GM18520 (cell line): ENCODE results near the gene POMC.
"Not testable (repeated sequence)": the region's sequence is repeated elsewhere in the genome, so short reads cannot be mapped to it uniquely, and the experiment has no call there.

Source experiments
- ATAC-seq: cut with Tn5 transposase; IDR thresholded peaks from one replicate; pipeline ENCODE4 v1.9.1; 2021; ENCODE audit not compliant: unreplicated experiment

POMC gene

DNA sequence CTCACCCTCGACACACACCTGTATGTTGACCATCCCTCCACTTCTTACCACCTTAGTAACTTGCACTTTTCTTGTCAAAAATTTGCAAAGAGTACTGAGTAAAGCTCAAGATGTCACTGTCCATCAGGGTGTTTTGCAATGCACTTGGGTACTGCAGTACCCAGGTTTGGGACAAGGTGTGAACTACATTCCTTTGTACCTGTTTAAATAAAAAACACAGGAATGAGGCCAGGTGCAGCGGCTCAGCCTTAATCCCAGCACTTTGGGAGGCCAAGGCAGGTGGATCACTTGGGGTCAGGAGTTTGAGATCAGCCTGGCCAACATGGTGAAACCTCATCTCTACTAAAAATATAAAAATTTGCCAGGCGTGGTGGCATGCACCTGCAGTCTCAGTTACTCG lies 27.8 kb downstream of the POMC start:
- ATAC-seq = not testable (repeated sequence)

DNA sequence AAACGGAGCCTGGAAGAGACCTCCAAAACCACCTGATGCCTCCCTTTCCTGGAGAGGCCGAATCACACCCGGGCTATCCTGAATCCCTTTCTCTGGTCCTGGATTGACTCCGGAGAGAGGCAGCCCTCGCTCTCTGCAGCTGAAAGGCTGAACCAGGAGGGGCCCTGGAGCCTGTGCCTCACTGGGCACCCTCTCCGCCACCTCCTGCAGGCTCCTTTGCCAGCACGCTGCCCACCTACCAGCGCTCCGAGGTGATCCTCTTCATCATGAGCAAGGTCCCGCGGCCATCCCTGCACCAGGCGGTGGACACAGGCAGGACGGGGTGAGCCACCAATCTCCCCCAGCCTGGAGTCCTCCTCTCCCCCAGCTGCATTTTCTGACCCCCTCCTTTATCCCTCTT lies 35.7 kb downstream of the POMC start:
- ATAC-seq = no peak

DNA sequence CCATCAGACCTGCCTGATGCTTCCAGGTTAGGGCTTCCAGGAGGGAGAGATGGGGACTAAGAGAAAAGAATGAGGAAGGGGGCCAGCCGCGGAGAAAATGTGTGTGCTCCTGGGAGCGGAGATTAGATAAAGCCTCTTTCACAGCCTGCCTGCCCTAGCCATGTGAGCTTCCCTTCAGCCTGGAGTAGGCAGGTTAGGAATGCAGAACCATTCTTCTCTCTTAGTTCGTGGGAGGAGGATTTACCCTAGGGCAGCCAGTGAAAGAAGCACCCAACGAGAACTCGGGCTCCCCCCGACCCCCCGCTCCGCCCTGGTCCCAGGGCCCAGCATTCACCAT lies 36.1 kb downstream of the POMC start:
- ATAC-seq = no peak

DNA sequence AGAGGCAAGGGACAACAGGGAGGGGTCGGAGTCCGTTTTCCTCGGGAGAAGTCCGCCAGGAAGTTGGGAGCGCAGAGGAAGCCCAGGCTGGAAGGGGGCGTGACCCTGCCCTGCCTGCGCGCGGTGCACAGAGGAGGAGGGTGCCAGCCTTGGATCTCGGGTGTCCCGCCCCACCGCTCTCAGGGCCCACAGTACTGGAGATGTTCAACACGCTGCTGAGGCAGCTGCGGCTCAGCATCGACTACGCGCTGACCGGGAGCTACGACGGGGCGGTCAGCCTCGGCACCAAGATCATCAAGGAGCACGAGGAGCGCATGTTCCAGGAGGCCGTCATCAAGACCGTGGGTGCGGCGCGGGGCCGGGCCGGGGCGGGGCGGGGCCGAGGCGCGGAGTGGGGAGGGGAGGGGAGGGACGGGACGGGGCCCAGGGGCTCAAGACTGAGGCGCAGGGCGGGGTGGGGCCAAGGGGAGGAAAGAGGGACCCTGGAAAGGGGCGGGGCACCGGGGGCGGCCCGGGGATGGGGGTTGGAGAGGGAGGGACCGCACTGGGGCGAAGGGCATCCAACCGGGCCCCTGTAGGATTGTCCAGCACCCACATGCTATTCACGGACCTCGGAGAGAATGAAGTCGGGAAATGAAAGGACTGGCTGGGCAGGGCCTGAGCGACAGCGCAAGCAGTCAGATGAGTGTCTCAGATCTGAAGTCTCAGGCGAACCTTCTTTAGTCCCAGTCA lies 36.6 kb downstream of the POMC start:
- ATAC-seq = no peak

DNA sequence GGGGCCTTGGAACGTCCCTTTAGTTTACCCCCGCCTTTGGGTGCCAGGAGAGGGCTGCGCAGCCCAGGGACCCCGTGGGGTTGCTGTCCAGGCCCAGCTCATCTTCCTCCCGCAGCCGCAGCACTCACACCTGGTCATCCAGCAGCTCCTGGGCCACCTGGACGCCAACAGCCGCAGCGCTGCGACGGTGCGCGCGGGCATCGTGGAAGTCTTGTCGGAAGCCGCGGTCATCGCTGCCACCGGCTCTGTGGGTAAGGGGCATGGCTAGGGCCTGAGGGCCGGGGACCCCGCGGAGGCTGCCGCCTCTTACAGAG lies 37.2 kb downstream of the POMC start:
- no peak for ATAC-seq

DNA sequence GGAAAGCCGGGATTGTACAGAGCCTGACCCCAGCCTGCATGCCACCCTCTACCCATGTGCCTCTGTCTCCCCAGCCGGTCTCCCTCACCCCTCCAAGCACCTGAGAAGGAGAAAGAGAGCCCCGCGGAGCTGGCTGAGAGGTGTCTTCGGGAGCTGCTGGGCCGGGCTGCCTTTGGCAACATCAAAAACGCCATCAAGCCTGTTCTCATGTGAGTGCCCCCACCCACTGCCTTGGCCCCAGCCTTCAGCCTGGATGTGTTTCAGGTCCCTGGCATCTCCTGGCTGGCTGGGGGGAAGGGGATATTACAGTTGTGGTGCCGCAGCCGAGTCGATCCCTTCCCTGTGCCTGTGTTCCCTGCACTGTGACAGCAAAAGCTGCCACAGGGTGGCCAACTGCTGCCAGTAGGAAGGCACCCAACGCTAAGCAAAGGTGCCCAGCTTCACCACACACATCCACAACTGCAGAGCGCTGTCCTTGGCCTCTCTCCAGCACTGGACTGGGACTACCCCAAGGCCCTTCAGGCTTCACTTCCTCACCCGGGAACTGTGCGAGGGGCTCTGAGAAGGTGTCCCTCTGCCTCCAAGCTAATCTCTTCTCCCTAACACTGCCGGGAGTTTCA lies 38.4 kb downstream of the POMC start:
- no peak for ATAC-seq

DNA sequence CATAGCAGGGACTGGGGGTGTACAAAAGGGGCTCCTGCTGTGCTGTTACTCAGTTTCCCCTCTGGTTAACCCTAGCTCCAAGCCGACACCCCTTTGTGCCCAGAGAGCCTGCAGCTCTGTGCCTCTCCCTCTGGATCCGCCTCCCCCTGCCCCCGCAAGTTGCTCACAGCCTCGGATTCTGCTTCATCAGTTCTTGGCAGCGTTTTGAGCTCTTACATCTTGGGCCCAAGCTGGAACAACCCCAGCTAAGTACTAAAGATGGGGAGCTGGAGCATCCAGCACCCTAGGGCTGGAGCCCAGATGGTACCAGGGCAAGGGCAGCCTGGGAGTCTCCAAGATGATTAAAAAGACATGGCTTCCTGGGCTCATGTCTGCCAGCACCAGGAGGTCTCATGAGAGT lies 40.7 kb downstream of the POMC start:
- no peak for ATAC-seq

DNA sequence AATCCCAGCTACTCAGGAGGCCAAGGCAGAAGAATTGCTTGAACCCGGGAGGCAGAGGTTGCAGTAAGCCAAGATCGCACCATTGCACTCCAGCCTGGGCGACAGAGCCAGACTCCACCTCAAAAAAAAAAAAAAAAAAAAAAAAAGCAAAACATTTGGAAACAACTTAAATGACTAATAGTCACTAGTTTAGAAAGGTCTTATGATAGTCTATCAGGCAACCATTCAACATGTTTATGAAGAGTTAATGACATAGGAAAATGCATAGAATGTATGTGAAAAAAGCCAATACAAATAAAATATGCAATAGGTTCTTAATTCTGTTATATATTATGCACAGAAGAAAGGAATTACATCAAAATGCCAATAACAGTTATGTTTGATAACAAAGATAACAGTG lies 41.3 kb downstream of the POMC start:
- ATAC-seq = not testable (repeated sequence)

DNA sequence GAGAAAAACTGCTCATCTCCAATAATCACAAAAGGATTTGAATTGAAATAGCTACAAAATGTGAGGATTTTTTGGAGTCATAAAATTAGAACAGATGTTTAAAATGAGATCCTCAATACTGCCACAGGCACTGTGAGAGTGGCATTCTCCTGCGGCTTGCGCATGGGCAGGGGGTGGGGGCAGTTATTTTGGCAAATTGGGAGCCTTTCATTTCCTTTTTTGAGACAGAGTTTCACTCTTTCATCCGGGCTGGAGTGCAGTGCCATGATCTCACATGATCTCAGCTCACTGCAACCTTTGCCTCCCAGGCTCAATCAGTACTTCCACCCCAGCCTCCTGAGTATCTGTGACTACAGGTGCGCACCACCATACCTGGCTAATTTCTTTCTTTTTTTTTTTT lies 42.4 kb downstream of the POMC start:
- ATAC-seq = no peak

DNA sequence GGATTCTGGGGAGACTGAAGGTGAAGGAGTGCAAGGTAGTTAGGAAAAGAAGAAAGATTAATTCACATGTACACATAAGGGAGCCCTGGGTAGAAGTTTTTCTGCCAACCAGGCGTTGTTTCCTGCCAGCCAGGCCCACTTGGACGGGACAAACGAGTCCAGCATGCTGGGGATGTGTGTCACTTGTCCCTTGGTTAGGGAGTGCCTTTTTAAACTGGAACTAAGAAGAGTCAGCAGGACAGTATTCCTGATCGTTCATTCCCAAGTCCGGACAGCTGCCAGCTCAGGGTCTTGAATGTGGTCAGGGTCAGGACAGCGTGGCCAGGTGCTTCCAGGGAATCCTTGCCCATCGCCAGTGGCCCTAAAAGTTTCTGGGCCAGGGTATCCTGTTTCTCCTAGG lies 43.2 kb downstream of the POMC start:
- no peak for ATAC-seq

DNA sequence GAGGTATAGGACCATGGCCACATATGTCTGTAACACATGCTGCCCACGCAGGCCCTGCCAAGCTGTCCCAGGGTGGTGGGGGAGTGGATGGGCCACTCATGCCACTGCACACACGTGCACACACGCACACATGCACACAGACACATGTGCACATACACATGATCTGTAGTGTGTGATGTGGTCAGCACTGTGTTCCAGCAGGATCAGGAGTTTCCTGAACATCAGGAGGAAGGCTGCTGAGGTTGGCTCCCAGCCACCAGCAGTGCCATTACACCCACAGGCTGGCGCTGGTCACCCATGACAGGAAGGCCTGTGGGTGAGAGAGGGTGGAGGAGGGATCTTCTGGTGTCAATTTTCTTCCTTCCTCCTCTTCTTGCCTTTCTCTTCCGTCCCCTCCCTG lies 44.7 kb downstream of the POMC start:
- ATAC-seq = no peak

DNA sequence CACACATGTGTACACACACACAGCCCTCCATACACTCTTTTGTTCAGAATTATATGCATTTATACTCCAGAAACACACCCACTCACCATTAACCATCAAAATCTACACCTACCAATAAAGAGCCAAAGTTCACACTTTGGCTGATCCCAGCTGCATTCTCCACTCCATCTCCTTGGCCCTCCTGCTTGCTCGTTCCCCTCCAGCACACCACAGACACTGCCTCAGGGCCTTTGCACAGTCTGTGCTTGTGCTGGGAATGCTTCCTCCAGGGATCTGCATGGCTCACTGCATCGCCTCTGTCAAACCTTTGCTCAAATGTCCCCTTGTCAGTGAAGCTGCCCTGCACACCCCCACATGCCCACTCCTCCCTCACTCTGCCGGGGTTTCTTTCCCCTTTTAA lies 46.0 kb downstream of the POMC start:
- ATAC-seq = no peak

DNA sequence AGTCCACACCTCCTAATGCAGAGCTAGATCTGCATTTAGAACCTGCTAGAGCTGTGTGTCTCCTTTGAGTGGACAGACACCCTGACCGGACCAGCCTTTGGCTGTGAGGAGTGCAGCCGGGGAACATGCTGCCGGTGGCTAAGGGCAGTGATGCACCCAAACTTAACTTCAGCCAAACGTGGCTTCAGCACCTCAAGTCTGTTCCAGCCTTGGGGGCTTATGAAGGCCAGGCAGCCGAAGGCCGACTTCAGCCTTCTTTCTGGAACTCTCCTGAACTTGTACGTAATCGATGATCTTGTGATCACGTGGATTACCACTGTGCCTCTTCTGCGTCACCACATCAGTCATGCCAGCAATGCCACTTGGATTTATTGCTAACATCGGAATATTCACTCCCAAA lies 49.1 kb downstream of the POMC start:
- ATAC-seq = no peak

DNA sequence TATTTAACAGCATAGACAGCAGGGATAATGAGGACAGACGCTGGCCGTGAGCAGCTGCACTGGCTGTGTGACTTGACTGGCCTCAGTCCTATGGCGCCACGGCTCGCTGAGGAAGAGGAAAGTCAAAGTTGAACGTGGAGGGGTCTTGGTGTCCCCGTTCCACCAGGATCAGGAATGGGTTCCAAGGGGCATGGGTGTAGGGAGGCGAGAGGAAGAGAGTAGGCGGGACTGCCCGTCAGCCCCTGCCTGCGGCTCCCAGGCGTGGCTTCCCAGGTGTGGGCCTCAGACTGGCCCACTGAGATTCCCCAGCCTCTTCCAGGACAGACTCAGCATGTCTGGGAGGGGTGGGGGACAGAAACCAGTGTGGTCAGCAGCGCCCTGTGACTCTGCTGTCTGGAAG lies 51.4 kb downstream of the POMC start:
- no peak for ATAC-seq

DNA sequence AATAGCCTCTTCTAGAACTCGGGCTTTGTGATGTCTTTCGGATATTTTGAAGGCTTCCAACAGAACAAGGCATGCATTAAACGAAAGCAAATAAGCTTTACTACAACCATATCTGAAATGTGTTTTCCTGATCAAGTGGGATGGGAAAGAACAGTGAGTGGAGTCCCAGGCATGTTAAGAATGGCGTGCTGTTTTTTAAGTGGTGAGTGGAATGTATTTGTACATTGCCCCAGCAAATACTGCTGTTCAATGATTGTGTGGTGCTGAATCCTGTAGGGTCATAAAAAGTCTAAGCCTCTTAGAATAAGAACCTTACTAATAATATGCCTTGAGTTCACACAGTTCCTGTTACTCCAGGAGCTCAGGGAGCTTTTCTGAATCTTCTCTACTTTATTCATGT lies 52.5 kb downstream of the POMC start:
- no peak for ATAC-seq

DNA sequence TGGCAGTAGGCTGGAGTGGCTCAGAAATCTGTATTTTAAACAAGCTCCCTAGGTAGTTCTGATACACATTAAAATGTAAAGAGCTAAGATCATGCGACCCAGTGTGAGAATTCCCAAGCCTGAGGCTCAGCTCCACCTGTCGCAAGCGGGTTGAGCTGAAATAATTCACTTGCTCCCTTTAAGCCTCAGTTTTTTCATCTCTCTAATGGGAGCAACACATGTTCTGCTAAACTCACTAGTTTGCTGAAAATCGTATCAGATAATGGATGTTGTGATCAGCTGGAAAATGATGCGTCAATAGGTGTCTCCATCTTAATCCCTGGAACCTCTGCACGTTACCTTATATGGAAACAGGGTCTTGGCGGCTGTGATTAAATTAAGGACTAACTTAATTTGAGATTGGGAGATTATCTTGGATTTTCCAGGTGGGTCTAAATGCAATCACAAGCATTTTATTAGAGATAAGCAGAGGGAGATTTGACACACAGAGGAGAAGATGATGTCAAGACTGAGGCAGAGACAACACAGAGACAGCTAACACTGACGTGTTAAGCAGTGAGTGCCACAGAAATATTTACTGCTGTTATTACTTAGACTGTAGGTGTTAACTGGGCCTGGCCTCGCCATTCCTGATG lies 53.0 kb downstream of the POMC start:
- ATAC-seq = no peak

DNA sequence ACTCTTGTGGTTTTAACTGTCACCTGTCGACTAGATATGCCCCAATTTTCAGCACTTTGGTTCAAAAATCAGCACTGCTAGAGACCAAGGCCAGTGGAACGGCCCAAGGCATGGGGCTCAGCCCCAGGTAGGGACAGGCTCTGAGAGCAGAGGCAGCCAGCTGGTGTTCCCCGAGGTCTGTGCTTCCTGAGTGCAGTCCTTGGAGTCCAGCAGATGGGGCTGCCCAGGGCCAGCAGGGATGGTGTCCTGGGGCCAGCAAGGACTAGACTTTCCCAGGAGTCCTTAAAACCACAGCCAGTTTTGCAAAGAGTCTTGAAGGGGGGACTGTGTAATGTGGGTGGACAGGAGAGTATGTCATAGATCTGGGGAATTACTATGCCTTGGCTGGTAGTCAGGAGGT lies 56.3 kb downstream of the POMC start:
- no peak for ATAC-seq
